Measurements from ENCODE around the gene WWOX.

WWOX gene

DNA sequence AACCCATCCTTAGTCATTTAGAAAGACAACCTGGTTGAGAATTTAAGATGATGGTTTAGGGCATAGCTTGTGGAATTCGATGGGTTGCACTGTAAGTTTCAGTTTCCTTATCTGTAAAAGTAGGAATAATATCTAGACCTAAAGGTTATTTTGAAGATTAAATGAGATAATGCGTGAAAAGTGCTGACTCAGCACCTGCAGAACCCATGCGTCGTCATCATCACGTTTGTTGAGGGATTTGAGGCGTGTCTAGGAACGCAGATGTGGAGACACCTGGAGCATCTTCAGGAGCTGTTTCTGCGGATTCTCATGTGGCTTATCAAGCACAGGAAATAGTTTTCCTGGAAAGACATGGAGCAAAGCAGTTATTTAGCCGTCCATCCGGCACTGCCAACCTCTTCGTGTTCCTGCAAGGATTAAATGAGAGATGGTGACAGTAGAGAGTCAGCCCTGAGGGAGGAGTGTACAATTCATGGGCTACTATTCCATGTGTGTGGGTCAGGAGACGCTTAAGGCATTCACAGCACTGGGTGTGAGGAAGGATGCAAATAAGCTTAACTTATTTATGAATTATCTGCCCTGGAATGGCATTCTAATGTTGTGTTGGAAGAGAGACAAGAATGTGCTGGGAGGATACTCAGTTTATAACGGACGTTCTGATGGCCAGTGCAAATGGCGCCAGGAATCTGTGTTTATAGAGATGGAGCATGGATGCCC lies 965.0 kb downstream of the WWOX start:
- DNase-seq: no peak

- no peak for DNase-seq
Observed at GRCh38 chr16:79066561-79066960, 967.1 kb downstream of the WWOX start.

- DNase-seq: no peak
Observed at GRCh38 chr16:79067600-79067999, 968.1 kb downstream of the WWOX start.

- no peak for DNase-seq
Observed at GRCh38 chr16:79069121-79069520, 969.7 kb downstream of the WWOX start.

DNA sequence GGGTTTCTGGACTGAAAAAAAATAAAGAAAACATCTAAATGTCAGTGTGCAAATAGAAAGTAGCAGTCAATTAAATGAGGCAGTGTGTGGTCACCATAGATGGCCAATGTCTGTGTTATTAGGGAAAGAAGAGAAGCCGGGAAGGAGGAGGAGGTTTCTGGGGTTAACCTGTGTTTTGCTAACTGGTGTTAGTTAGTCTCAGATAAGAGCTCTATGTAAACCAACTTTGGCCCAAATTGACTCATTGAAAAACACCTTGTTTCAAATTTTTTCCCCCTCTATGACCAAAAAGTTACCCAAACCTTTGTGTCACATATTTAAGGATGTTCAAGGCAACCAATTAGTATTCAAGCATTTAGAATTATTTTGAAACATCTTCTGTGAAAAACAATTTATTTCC lies 970.2 kb downstream of the WWOX start:
- DNase-seq: no peak

DNA sequence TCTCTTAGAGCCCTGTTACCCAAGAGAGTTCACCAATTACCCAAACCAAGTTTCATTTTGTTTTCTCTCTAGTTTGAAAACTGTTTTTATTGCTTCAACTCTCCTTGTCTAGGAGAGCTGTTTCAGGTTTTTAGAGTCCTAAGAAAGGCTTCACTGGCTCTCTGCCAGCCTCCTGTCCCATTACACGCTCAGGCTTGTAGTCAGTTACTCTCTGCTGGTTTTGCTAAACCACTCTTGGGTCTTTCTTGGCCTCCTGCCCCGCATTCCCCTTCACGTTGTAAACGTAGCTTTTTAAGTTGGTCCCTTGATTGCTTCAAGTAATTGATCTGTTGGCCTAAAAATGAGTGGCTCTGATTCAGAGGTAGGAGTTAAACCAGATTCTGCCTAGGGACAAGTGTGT lies 972.0 kb downstream of the WWOX start:
- DNase-seq: no peak

GRCh38 chr16:79072517-79072916 lies 973.1 kb downstream of the WWOX start:
- DNase-seq: no peak

DNA sequence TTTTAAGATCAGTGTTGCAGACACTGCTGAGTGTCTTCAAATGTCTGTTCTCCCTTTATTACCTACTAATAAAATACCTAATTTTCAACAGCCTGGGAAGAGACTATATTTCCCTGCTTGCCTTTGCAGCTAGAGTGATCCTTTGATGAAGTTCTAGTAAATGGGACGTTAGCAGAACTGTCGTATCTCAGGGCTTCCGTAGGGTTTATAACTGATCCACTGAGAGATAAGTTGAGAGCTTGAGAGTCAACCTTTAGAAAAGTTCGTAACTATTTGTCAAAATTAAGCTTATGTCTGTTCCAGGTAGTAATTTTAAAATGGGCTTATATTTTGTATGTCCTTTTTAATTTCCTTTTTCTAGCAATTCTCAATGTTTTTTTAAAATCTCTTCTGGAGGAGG lies 974.1 kb downstream of the WWOX start:
- DNase-seq: no peak

- no peak for DNase-seq
Observed at GRCh38 chr16:79074541-79074940, 975.1 kb downstream of the WWOX start.

- DNase-seq: no peak
Observed at GRCh38 chr16:79074951-79075350, 975.5 kb downstream of the WWOX start.

- DNase-seq: no peak
Observed at GRCh38 chr16:79076047-79076767, 976.8 kb downstream of the WWOX start.

- no peak for DNase-seq
Observed at GRCh38 chr16:79077346-79077745, 977.9 kb downstream of the WWOX start.

DNA sequence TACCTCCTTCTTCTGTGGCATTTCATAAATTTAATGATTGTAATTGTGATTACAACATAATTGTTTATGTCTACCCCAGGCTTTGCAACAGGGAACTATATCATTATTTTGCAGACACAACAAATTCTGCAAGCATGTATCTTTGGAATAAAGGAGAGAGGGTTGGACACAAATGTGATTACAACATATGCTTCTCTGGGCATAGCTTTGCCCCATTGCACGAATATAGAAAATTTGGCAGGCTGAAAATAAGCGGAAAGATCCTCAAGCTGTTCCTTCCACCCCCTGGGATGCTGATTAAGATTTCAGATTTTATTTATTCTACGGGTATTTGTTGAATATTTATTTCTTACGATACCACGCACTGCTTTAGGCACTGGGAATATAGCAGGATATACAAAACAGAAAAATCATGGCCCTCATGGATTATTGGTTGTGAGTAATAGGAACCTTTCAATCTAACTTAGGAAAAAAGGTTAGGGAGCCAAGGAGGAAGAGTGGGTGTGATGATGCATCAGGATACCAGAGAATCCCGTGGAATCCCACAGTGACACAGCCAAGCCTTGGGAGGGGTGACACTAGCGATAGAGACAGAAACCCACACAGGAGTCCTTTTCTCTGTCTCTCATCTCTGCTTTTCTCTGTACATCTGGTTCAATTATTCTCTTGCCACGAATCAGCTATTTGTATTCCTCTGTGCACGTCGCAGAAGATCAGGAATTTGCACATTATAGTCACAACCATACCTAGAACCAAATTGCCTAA lies 980.4 kb downstream of the WWOX start:
- DNase-seq: no peak

GRCh38 chr16:79081297-79082066 lies 982.0 kb downstream of the WWOX start:
- DNase-seq: no peak

DNA sequence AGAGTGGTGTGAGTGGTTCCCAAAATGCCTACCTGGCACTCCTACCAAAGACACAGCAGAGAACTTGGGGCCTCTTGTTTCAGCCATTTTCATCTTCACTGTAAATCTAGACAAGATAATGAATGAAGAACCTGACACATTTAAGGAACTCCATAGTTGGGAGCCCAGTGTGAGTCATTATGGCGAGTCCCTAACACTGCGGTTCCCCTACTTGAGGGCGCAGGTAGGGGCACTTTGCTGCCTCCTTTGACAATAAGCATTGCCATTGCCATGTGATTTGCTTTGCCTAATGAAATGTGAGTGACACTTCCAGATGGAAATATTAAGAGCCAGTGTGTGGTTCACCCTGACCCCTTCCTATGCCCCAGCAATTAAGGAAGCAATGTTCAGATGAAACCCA lies 983.5 kb downstream of the WWOX start:
- DNase-seq: no peak

GRCh38 chr16:79083508-79084299 lies 984.2 kb downstream of the WWOX start:
- DNase-seq: no peak

DNA sequence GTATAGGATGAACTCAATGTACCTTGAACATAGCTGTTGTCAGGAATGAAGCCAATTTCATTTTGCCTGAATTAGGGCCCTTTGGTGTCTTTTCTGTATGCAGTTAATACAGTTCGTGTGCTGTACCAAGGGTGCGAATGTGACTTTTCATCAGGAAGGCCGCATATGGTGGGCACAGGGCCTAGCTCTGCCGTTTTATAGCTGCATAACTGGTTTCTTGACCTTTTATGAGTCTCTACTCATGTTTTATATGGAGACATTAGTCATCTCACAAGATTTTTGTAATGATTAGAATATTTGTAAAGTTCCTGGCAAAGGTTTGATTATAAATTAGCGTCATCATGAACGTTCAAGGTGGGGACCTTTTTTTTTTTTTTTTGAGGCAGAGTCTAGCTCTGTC lies 989.5 kb downstream of the WWOX start:
- no peak for DNase-seq

DNA sequence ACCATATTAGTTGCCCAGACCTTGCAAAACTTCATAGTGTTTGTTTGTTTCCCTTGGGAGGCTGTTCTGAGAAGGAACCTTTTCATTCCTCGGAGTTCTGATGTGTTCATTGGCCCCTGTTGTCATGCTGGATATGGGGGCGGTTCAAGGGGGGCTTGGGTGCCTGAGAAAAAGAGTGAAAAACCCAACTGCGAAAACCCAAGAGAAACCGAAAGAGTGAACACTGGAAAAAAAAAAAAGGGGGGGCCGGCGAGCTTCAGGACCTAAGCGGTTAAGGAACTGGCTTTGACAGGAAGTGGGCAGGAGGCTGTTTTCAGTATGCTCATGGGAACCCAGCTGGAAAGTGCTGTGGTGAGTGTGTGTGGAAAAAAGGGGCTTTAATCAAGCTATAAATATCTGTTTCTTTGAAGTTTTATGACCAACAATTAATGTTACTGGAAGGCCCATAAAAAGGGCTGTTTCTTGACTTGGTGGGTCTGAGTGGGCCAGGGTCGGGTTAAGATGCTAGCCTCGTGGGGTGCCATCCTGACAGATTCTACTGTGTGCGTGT lies 990.4 kb downstream of the WWOX start:
- DNase-seq: no peak

DNA sequence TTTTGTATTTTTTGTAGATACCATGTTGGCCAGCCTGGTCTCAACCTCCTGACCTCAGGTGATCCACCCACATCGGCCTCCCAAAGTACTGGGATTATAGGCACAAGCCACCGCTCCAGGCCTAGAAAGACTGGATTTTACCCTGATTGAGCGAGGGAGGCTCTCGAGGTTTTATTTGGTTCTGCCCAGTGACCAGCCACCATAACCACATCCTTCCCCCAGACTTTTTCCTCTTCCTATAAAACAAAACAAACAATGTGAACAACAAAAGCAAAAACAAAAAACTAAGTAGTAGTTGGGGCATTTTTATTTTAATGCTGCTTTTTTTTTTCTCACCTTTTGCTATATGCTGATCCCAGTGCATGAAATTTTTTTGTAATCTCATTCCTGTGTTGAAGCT lies 991.5 kb downstream of the WWOX start:
- no peak for DNase-seq

DNA sequence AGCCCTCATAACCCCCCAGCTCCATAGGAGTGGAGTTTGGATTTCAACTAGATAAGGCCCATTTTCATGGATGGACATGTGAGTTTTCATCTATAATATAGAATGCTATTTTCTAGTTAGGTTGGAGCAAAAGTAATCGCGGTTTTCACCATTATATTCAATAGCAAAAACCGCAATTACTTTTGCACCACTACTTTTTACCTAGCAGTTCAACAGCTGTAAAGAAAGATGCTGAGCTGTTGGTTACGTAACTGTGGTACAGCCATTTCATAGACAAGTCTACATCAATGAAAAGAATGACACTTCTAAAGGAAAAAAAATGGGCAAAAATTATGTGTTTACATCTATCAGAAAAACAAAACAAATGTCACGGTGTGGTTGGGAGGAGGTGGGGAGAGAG lies 993.4 kb downstream of the WWOX start:
- no peak for DNase-seq

GRCh38 chr16:79093554-79093967 lies 994.1 kb downstream of the WWOX start:
- no peak for DNase-seq

- no peak for DNase-seq
Observed at GRCh38 chr16:79096246-79096645, 996.8 kb downstream of the WWOX start.
